Measurements from ENCODE around the gene MAGI2.
"Not testable (repeated sequence)": the region's sequence is repeated elsewhere in the genome, so short reads cannot be mapped to it uniquely, and the experiment has no call there.

Gene MAGI2

GRCh38 chr7:79442766-79443165 lies 10.7 kb downstream of the MAGI2 start:
- DNase-seq = not testable (repeated sequence)

- no peak for DNase-seq
These were observed 17.1 kb downstream of the MAGI2 start for GRCh38 chr7:79436378-79436777.

GRCh38 chr7:79434867-79435266 lies 18.6 kb downstream of the MAGI2 start:
- DNase-seq = no peak

GRCh38 chr7:79434098-79434497 lies 19.4 kb downstream of the MAGI2 start:
- DNase-seq = no peak

GRCh38 chr7:79430391-79430790 lies 23.1 kb downstream of the MAGI2 start:
- DNase-seq = no peak

GRCh38 chr7:79425665-79426064 lies 27.8 kb downstream of the MAGI2 start:
- no peak for DNase-seq

- DNase-seq = no peak
These were observed 31.7 kb downstream of the MAGI2 start for GRCh38 chr7:79421751-79422150.

- DNase-seq = no peak
These were observed 33.0 kb downstream of the MAGI2 start for GRCh38 chr7:79420464-79420863.

- no peak for DNase-seq
These were observed 38.6 kb downstream of the MAGI2 start for GRCh38 chr7:79414910-79415309.

GRCh38 chr7:79412915-79413314 lies 40.6 kb downstream of the MAGI2 start:
- DNase-seq = no peak

GRCh38 chr7:79412438-79412837 lies 41.0 kb downstream of the MAGI2 start:
- no peak for DNase-seq

GRCh38 chr7:79410345-79410744 lies 43.1 kb downstream of the MAGI2 start:
- no peak for DNase-seq

GRCh38 chr7:79407351-79407750 lies 46.1 kb downstream of the MAGI2 start:
- DNase-seq = no peak

- no peak for DNase-seq
These were observed 47.1 kb downstream of the MAGI2 start for GRCh38 chr7:79406371-79406770.

GRCh38 chr7:79405368-79405767 lies 48.1 kb downstream of the MAGI2 start:
- DNase-seq = no peak

- DNase-seq = no peak
These were observed 49.6 kb downstream of the MAGI2 start for GRCh38 chr7:79403879-79404278.

- DNase-seq = no peak
These were observed 50.0 kb downstream of the MAGI2 start for GRCh38 chr7:79403451-79403850.

- no peak for DNase-seq
These were observed 52.2 kb downstream of the MAGI2 start for GRCh38 chr7:79401254-79401653.

GRCh38 chr7:79400222-79400621 lies 53.2 kb downstream of the MAGI2 start:
- DNase-seq = no peak

GRCh38 chr7:79398138-79398749 lies 55.2 kb downstream of the MAGI2 start:
- no peak for DNase-seq

- DNase-seq = no peak
These were observed 66.6 kb downstream of the MAGI2 start for GRCh38 chr7:79386688-79387422.

- DNase-seq = no peak
These were observed 71.5 kb downstream of the MAGI2 start for GRCh38 chr7:79381921-79382320.

- no peak for DNase-seq
These were observed 76.4 kb downstream of the MAGI2 start for GRCh38 chr7:79377097-79377496.

- DNase-seq = no peak
These were observed 77.0 kb downstream of the MAGI2 start for GRCh38 chr7:79376299-79377025.
